C4-2B (cell line): Measurements from ENCODE around the gene UPK3BL2.
"Not testable (repeated sequence)": the region's sequence is repeated elsewhere in the genome, so short reads cannot be mapped to it uniquely, and the experiment has no call there.

ENCODE experiments used
- H3K27ac ChIP-seq: fragments of 450-650 bp; 2 replicates; pipeline ENCODE4 v1.5.1; 2017

Gene UPK3BL2

GRCh38 chr7:102494473-102495149 is 48.9 kb downstream of the UPK3BL2 start:
- H3K27ac ChIP-seq = not testable (repeated sequence)

DNA sequence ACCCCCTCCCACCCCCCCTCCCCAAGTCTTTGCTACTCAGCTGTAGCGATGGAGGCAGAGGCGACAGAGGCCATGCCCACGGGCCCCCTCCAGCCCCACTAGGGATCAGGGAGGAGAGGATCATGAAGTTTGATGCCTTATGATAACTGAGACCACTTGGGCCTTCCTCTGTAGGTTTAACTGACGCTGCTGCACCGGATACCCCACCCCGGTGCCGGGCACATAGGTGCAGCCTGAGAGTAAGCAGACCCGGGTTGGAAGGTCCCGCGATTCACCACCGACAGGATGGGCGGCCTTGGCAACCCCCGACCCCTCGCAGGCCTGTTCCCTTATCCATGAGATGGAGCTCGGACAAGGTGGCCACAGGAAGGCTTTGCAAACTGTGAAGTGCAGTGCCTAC is 49.5 kb downstream of the UPK3BL2 start:
- not testable (repeated sequence) for H3K27ac ChIP-seq

DNA sequence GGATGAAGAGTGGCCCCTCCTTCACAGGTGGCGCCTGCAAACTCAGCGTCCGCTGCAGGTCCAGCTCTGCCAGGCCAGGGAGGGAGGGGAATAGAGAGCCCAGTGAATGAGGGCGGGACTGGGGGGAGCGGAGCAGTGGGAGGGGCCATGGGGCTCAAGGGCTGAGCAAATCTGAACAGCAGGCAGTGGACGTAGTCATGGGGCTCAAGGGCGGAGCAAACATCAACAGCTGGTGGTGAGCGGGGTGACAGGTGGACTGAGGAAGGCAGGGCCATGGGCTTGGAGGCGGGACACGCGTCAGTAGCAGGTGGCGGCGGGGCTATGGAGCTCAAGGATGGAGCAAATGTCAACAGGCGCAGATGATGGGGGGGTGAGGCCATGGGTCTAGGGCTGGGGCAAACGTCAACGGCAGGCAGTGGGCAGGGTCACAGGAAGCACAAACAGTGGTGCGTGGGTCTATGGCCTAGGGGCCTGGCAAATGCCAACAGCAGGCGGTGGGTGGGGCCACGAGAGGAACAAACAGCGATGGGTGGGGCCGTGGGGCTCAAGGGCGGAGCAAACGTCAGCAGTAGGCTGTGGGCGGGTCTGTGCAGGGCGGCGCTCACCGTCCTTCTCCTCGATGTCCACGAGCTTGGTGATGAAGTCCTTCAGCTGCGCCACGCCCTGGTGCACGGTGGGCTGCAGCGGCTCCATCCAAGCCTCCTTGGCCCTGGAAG is 50.1 kb downstream of the UPK3BL2 start:
- H3K27ac ChIP-seq = not testable (repeated sequence)

DNA sequence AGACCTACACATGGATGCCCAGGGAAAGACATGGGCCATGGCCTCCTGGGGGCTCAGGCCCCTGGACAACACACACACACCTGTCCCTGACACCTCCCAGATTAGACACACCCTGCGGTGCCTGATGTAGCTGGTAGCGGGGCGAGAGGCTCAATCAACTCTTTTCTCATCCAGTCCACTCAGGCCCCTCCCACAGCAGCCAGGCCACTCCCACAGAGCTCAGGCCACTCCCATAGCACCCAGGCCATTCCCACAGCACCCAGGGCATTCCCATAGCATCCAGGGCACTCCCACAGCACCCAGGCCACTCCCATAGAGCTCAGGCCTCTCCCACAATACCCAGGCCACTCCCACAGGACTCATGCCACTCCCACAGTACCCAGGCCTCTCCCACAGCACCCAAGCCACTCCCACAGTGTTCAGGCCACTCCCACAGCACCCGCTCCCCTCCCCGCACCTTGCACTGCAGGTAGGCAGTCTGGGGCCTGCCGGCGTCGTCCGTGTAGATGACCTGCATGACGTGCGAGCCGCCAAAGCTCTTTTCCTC is 52.9 kb downstream of the UPK3BL2 start:
- H3K27ac ChIP-seq = not testable (repeated sequence)
